ENCODE data around the gene TGM1.

The TGM1 gene

DNA sequence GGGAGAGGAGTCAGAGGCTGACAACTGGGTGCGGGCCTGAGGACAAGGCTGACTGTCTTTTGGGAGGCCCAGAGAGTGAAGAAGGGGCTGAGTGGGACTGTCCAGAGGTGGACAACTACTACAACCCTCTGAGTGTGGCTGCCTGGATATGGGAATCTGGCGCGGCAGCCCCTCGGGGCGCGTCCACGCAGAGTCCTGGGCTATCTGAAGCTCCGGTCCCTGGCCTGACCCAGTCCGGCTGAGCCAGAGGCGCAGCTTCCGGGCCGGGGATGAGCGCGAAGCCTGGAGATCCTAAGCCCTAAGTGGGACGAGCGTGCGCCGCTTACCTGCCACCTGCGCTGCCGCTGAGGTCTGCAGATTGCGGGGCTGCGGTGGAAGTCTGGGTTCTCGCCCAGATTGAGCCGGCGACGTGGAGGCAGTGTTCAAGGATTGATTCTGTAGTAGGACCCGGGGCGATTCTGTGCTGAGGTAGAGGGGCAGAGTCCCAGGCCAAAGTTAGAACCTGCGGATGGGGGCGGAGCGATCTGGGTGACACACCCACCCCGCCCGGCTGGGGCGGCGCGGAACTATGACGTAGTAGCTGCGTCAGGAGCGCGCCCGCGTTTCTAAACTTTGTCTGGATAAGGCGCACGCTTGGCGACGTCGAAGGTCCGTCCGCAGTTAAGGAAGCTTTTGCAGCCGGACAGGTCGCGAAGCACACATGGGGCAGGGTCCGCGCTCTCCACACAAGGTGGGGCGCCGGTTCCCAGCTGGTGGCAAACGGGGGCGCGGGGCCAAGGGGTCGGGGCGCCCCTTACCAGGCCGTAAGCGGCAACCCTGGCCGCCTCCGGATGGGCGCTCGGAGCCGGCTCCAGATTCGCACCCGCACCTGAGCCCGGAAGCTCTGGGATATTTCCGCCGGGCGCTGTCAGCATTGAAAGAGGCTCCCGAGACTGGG is 36.5 kb upstream of the TGM1 start, which contains the start of the genes DHRS1 and NOP9:
DHRS1 (minus strand) TSS at position 526 of the 937 bp plus-strand sequence. CDS start 674 bp downstream, outside the sequence.
NOP9 (plus strand) TSS at position 596 of the 937 bp plus-strand sequence; CDS start at position 701, 105 bp downstream.
- peak within 1 kb of the TSS; percentile 79 for H3K4me3 ChIP-seq (ENCODE audit: low read depth, low read length)
- H3K36me3 ChIP-seq = peaks cover 22% of the 10 kb centered on the region
- DNase-seq = peak; percentile 90
- TF ChIP-seq, protein P1, sequence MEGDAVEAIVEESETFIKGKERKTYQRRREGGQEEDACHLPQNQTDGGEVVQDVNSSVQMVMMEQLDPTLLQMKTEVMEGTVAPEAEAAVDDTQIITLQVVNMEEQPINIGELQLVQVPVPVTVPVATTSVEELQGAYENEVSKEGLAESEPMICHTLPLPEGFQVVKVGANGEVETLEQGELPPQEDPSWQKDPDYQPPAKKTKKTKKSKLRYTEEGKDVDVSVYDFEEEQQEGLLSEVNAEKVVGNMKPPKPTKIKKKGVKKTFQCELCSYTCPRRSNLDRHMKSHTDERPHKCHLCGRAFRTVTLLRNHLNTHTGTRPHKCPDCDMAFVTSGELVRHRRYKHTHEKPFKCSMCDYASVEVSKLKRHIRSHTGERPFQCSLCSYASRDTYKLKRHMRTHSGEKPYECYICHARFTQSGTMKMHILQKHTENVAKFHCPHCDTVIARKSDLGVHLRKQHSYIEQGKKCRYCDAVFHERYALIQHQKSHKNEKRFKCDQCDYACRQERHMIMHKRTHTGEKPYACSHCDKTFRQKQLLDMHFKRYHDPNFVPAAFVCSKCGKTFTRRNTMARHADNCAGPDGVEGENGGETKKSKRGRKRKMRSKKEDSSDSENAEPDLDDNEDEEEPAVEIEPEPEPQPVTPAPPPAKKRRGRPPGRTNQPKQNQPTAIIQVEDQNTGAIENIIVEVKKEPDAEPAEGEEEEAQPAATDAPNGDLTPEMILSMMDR (IDR thresholded peaks at IDR 0.05; ENCODE audit: low read depth, low read length) = no peak
- no peaks in the 10 kb centered on the region for H3K9me3 ChIP-seq
- H3K27me3 ChIP-seq = no peaks in the 10 kb centered on the region
- no peaks in the 10 kb centered on the region for H3K4me1 ChIP-seq

DNA sequence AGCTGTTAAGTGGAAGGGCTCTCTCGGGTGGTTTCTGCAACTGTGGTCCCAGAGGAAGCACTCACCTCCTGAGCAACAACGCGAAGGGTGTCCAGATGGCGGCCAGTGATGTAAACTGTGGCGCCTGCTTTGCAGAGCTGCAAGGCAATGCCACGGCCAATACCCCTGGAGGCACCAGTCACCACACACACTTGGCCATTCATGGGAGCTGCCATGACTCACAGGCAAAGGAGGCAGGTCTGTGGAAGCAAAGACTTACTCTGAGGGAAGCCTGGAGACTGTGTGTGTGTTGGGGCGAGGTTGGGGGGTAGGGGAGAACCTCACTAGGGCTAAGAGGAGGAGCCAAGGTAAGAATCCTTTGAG is 35.9 kb upstream of the TGM1 start:
- Histone ChIP-seq H3K36me3 (peaks cover 17% of the 10 kb centered on the region), H3K27me3 (no peaks in the 10 kb centered on the region), H3K4me1 (no peaks in the 10 kb centered on the region), H3K9me3 (no peaks in the 10 kb centered on the region), H3K4me3 (ENCODE audit: low read depth, low read length) (peak overlapping the region; percentile 79)
- DNase-seq = peak; percentile 44
- TF ChIP-seq, protein P1 (IDR thresholded peaks at IDR 0.05; ENCODE audit: low read depth, low read length) = no peak

DNA sequence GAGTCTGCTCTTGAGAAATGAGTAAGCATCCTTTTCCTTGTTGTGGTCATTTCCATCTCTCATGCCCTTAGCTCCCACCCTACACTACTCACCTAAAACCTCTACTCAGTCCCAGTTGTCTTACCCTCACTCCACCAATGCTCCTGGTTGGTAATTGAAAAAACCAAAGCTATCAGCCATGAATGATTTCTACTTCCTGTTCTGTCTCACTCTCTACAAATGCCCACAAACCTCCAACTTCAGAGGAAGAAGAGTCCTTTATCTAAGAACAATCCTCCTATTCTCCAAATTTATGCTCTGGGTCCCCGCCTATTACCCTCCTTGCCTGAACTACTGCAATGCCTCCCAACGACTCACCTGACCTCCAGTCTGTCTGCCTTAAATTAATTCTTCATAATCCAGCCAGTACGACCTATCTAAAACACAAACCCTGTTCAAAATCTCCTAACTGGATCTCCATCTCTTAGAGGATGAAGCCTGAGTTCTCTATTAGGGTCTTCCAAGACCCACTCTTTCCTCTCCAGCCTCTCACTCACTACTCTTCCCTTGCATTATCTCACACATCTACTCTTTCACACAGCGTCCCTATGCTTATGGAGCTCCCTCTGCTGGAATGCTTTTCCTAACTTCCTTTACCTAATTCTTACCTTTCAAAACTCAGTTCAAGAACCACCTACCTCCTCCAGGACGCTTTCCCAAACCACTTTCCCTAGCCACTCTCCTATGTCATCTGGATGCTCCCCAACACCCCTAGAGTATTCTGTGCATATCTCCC is 34.4 kb upstream of the TGM1 start:
- Histone ChIP-seq H3K36me3 (peaks cover 10% of the 10 kb centered on the region), H3K4me1 (no peaks in the 10 kb centered on the region), H3K4me3 (ENCODE audit: low read depth, low read length) (no peak overlapping the region), H3K27me3 (no peaks in the 10 kb centered on the region), H3K9me3 (no peaks in the 10 kb centered on the region)
- no peak for DNase-seq
- TF ChIP-seq, protein P1 (IDR thresholded peaks at IDR 0.05; ENCODE audit: low read depth, low read length) = peak; percentile 67

DNA sequence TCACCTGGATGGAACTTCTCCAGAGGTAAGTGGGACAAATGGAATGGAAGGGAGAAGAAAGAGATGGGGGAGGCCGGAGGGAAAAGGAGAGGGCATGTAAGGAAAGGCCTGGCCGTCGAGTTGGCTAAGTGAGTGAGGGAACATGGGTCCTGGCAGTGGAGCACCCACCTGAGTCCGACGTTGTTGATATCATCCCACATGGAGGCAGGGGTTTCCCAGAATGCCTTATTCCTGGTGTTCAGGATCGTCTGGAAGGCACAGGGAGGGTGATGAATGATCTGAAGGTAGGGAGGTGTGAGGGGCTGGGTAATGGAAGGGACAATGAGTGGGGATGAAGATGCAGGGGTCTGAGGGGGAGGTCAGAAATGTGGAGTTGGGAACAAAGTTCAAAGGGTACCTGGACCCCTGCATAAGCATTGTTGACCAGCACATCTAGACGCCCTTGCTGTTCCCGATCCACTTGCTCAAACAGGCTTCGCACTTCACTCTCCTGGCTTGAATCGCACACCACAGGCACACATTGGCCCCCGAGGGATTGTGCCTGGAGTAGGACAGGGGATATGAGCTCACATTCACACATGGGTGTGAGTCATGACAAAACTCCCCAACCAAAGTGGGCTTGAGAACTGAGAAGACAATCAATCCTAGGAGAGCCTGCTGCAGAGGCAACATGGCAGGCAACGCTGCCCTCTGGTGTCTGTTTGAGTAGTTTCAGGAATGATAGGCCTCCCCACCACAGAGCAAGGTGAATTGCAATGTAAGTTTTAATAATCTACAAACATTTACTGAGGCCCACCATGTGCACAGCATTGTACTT is 33.6 kb upstream of the TGM1 start:
- Histone ChIP-seq H3K4me1 (no peaks in the 10 kb centered on the region), H3K4me3 (ENCODE audit: low read depth, low read length) (no peak overlapping the region), H3K27me3 (no peaks in the 10 kb centered on the region), H3K36me3 (peaks cover 2% of the 10 kb centered on the region), H3K9me3 (no peaks in the 10 kb centered on the region)
- TF ChIP-seq, protein P1 (IDR thresholded peaks at IDR 0.05; ENCODE audit: low read depth, low read length) = peak; percentile 86
- peak; percentile 76 for DNase-seq

DNA sequence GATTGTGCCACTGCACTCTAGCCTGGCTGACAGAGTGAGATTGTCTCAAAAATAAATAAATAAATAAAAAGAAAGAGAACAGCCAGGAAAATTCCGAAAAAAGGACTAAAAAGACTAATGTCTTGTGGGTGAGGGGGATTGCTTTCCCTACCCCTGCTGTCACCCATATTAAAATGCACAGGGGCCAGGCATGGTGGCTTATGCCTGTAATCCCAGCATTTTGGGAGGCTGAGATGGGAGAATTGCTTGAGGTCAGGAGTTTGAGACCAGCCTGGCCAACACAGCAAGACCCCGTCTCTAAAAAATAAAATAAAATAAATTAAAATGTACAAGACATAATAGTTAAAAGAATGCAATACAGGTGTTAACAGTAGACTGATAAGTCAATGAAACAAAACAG is 30.5 kb upstream of the TGM1 start:
- TF ChIP-seq, protein P1 (IDR thresholded peaks at IDR 0.05; ENCODE audit: low read depth, low read length) = no peak
- Histone ChIP-seq H3K4me1 (no peaks in the 10 kb centered on the region), H3K36me3 (no peaks in the 10 kb centered on the region), H3K9me3 (no peaks in the 10 kb centered on the region), H3K4me3 (ENCODE audit: low read depth, low read length) (no peak overlapping the region), H3K27me3 (no peaks in the 10 kb centered on the region)
- DNase-seq = no peak

Measured in BE2C (cell line).